HG03097 (cell line): ENCODE measurements around the gene CDCA4.

ENCODE experiments used
- ATAC-seq: cut with Tn5 transposase; IDR thresholded peaks from one replicate; pipeline ENCODE4 v1.9.1; 2021; ENCODE audit not compliant: unreplicated experiment, low FRiP score

CDCA4 gene

DNA sequence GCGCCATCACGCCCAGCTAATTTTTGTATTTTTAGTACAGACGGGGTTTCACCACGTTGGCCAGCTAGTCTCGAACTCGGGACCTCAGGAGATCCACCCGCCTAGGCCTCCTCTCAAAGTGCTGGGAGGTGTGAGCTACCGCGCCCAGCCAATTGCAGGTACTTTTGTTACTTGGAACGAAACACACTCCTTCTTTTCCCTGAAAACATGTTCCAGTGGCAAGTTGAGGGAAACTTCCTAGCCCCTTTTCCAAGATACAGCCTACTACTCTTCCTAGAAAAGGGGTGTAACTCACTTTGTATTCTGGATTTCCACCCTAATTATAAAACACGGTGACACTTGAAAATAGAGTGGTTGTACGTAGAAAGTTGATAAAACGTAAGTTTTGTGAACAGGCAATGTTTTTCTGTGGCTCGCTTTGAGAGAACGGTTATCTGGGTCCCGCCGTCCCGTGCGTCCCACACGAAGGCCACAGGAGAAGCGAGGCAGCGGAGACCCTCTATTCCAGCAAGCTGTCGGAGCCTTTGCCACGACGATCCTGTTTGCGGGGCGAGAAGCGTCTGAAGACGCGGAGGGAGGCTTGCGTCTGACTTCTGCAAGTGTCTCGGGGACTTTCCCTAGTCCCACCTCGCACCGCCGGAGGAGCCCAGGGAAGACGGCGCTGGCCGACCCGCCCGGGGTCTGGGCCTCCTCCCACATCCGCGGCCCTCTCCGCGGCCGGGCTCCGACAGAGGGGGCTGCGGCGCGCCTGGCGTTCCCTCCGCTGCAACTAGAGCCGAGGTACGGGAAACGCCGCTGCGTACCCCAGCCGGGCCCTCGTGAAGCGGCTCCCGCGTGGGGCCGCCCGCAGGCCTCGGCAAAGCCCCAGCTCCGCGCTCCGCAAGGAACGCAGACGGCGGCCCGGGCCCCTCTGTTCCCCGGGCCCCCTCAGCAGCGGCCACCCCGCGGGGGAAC is 745 bp downstream of the CDCA4 start:
- ATAC-seq, result peak; percentile 10

DNA sequence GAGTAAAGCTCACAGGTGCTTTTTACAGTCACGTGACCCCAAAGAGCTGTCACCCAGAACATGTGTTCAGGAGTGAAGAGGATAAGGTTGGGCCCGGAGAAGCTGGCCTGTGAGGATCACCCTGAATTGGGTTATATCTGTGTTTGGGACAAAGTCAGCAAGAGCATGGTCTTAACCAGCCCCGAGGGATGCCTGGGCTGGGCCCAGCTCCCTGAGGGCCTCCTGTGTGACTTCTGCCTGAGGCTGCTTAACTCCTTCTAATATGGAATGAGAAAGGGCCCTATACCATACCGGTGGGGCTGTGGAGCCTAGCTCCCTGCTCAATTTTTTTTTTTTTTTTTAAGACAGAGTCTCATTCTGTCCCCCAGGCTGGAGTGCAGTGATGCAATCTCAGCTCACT is 2.5 kb downstream of the CDCA4 start:
- no peak for ATAC-seq

DNA sequence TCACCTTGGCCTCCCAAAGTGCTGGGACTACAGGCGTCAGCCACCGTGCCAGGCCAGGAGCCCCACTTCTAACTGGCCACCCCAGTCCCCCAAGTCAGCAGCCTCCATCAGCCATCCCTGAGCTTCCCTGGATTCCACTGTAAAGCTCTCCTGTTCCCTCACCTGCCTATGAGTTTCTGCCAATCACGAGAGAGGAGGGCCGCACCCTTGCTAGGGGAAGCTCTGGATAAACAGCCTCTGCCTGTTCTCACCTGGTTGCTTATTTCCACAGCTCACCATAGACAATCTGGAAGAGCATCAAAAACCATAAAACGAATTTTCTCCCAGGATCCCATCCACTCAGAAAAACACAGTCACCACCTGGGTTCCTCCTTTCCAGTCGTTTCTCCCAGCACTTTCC is 5.0 kb downstream of the CDCA4 start:
- no peak for ATAC-seq

DNA sequence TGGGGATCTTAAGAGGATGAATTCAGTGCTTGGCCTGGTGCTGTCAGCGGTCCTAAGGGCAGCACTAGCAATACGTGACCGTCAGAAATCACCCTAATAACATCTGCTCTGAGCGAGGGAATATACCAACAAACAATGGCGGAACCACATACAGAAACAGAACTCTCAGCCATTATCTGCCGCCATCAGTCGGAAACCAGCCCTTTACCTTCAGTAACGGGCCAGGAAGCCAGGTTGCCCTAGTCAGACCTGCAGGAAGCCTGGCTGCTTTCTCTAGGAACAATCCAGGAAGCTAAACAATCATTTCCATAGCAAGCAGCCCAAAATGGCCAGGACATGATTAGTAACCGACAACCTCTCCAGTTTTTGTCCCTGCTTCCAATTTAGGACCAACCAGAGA is 5.6 kb downstream of the CDCA4 start:
- ATAC-seq, result no peak

DNA sequence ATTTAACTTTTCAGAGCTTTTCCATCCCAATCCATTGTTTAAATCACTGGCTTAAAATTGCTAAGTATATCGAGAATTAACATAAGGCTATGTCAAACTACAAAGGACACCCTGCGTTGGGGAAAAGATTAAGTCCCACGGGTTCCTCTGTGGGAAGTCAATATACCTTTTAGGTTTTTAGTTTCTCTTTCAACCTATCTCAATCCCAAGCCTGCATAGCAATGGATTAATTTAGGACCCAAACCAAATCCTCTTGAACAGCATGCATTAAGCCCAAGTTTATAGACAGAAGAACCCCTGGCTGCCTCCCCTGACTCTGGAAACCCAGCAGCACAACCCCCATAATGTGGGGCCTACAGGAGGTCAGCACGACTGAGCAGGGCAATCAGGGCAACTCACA is 6.3 kb downstream of the CDCA4 start:
- no peak for ATAC-seq

DNA sequence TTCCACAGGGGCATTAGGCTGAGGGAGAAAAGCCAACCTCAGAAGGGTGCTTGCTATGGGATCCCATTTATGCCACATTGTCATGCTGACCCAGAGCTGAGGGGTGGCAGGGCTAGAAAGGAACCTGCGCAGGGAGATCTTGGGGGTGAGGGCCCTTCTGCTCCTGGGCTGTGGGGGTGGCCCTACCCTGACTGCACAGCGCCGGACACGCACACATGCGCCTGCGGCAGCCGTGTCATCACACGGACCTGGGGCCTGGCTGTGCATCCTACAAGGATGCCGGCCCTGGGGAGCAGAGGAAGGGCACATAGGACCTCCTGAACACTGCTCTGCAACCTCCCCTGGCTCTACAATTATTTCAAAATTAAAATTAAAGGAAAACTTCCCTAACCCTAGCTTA is 6.9 kb downstream of the CDCA4 start:
- no peak for ATAC-seq

DNA sequence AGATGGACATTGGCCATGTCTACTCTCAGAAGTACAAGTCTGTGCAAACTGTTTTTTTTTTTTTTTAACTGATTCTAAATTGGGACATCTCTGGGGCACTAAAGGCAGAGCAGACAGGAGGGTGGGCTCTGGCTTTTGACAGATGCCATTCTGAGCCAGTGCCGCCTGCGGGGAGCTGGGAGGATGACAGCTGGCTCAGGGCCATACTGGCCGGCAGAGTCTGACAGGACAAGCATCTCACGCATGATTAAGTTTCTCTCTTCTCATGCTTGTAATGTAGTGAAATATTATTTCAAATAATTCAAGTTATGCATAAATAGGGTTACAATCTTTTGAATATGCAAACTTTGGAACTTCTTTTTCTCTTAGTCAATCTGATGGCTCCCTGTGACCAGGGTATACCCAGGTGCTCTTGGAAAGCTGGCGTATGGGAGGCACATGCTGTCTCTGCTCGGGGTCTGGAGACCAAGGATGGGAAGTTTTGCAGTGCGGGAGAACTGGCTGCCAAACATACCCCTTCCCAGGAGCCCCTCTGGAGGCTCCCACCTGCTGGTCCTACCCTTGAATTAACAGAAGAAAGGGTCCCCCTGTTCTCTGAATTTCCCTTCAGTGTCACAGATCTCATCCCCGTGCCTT is 7.6 kb downstream of the CDCA4 start:
- no peak for ATAC-seq

DNA sequence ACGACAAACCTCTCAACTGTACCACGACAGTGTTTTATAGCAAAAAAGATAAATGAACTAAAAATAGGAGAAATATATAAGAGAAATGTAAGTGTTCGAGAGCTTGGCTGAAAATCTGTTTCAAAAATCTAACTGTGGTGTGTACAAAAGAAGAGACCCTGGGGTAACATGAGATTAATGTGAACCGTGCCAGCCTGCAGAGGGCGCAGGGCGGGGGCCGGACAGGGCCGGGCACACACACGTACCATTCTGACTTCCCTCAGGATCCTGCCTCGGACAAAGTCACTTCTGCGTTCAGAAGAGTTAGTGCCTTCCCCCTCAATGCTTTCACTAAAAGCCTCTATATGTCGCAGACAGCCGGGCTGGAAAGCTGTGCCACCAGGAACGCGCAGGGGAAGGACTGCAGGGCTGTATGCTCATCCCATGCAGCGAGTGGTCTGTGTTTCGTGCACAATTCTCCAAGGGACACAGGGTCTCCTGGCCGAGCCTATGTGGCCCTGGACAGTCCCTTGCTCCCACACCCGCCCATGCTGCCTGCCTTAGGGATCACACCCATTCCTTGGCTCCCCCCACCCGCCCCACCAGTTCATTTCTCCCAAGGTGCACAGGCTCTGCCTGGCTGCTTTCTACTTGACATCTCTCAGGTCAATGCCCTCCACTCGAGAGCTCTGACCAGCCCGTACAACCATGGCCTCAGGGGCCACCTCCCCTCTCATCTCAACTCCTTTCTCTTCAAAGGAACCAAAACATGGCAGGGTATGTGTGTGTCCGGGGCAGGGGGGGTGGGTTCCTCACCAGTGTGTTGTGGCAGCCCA is 8.5 kb downstream of the CDCA4 start:
- no peak for ATAC-seq

DNA sequence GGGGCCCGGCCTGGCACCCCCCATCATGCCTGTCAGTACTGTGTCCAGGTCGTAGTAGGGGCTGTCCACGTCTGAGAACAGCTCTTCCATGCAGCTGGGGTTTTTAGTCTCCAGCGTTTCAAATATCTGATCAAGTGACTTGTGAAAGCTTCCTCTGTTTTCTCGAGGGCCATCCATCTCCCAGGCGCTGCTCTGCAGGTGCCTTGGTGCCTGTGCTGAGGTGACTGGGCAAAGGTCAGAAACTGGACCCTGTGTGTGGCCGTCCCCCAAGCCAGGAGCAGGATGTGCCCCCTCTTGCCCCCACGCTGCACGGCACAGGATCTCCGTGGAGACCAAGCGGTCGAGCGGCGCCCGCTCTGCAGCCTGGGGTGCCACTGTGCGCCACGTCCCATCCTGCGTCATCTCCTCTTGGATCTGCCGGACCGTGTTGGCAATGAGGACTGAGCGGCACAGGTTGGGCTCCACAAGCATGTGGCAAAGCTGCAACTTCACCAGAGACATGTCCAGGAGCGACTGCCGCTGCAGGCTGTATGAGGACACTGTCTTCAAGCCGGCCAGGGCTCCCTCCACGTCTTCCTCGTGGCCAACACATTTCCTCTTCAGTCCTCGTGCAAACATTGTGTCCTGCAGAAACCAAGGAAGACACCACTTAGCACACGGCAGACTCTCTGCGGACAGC is 9.4 kb downstream of the CDCA4 start:
- no peak for ATAC-seq

DNA sequence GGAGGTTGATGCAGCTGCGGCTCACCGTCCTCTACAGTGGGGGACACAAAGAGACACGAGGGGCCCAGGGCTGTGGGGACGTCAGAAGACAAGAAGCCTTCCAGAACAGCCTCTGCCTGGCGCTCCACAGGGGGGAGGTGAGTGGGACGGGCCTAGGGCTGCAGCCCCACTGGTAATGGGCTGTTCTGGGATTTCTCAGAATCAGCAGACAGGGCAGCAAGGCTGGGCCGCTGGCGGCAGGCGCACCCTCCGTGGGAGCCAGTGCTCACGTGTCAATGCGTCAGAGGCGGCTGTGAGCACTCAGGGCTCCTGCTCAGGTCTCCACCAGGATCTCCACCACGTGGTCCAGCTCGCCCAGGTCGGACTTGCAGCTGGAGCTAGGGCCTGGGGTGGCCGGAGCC is 10.0 kb downstream of the CDCA4 start:
- ATAC-seq, result no peak

DNA sequence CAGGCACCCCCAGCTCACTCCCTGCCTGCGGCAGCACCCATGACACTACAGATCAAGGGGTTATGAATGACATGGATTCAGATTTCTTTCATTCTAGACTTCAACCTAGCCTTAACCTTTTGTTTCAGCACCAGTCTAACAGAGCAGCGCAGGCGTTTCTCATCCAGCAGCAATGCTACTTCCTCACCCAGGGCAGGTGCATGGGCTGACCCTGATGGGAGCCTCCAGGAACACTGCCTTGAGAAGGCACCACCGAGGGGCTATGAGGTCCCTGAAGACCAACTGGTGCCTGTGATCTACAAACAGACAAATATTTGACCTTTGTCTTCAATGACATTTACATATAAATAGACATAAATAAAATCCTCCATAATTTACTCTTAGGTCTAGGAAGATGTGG is 10.8 kb downstream of the CDCA4 start:
- no peak for ATAC-seq

DNA sequence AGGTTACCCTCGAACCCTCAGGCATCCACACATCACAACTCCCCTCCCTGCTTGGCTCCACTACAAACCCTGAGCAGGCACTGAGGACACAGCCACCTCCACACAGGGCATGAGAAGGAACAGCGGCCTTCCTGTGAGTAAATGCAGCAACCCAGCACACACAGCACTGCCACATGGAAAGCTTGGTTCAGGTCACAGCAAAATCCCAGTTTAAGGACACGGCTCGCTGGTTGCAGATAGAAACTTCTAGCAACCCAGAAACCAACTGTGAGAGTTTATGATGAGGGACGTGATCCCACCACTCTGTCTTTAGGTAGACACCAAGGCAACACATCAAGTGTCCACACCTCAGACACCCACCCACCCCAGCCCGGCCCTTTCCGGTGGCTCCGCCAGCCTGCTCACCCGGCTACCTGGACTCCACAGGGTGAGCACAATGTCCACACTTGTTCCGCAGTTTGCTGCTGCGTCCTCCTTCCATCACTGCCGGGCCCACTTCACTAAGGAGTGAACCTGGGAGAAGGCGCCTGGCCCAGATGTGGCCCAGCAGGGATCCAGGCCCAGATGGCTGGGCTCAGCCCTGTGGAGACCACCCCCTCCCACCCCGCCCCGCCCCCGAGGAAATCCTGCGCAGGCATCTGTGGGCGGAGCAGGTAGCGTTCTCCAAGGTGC is 13.2 kb downstream of the CDCA4 start:
- no peak for ATAC-seq

DNA sequence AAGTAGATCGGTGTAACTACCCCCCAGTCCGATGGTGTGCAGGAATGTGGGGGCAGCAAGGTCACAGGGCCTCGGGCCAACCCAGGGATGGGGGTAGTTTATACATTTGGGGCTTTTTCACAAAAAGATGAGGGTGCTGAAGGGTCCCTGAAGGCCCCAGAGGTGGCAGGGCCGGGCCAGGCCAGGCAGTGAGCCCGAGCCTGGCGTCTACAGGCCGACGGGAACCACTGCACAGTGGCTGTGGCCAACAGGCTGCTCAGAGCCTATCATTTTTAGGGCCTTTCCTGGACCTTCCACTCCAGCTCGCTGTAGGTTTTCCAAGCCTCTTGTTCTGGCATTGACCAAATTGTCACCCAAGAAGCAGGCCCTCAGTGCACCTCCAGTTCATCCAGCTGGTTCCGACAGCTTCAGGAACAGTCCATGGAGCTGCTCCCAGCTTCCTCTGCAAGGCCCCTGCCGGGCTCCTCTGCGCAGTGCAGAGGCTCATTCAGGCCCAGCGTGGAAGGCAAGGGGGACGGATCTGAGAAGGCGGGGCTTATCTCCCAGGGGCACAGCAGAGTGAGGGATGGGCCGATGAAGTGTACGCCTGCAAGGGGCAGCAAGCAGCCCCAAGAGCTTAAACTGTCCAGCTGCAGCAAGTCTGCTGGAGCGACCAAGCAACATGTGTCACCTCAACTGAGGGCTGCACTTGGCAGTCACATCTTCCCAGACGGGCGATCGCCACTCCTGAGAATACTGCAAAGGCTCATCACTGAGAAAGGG is 13.9 kb downstream of the CDCA4 start:
- no peak for ATAC-seq

DNA sequence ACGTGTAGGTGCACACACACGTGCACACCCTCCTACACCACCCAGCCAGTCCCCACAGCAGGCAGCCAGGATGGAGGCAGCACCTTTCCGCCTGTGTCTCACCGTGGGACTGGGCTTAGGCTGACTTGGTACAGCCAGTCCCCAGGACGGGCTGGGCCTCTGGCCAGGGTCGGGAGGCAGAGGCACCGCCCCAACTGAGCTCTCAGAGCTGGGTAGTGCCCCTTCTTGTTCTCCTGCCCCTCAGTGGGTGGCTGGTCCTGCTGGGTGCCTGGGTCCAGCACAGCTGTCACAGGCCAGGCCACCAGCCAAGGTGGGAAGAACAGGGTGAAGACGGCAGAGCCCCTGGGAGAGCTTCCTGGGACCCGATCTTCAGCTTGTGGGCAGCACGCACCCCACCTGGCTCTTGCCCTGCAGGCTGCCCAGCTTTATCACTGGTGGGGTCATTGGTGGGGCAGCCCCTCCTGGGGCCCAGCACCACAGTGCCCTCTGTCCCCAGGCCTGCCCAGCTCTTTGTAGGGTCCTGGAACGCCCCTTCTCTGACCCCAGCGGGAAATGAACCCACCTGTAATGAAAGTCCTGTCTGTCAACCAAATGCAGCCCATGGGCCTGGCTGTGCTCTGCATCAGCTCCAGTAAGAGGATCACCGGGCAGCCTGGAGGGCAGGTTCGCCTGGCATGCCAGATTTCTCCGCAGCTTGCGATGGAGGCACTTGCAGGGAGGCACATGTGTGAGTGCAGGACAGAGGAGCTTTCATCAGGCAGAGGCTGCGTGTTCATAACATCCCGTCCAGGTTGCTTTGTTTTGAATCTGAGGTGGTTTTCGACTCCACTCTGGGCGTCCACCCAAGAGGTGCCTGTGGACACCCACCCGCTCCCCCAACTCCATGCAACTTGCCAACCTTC is 14.7 kb downstream of the CDCA4 start:
- no peak for ATAC-seq

DNA sequence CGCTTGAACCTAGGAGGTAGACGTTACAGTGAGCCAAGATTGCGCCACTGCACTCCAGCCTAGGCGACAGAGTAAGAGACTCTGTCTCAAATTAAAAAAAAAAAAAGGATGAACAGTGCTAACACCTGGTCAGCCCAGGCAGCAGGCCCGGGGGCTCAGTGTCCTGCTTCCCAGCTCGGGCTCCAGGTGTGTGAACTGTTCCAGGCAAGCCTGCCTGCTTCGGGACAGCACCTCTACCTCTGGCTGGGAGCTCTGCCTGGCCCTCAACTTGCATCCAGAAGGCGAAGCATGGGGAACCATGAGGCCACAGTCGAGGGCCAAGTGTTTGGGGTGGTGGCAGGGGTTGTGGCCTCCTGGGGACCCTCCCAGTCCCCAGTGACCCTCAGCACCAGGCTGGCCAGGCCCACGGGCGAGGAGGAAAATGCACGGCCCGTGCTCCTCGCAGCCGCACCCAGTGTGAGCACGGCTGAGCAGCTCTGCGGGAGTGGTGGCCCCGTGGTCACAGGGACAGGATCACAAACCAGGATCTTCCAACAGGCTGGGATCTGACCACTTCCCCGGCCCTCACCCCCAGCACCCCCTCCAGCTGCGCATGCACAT is 15.5 kb downstream of the CDCA4 start:
- ATAC-seq, result no peak

DNA sequence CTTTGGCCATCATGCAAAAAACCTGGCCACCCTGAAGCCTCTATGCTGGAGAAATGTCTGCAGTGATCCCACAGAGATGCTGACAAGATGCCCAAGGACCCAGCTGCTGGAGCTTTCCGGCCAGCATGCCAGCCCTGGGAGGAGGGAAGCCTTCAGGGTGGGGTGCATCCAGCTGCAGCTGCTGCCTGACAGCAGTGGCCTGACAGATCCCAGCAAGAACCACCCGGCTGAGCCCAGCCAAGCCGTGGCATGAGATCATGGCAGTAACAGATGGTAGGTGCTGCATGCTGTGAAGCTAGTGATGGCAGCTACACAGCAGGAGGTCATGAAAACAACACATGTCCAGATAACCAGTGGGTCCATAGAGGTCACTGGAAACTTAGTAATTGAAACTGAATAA is 21.5 kb downstream of the CDCA4 start:
- no peak for ATAC-seq

DNA sequence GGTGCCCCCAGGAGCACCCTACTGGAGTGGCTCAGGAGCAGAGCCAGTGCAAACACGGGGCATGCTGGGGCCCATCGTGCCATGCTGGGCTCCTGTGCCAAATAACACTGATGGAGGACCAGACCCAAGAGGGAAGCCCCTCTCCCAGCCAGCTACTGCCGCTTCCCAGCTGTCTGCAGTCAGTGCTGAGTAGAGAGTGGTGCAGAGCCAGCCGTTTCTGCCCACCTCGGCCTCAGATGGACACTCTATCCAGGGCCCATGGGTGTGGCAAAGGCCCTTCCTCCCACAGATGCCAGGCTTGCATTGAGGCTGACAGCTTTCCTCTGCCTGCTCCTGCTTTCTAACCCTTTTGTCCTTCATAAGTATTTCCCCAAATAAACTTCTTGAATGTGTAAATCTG is 22.1 kb downstream of the CDCA4 start:
- no peak for ATAC-seq

DNA sequence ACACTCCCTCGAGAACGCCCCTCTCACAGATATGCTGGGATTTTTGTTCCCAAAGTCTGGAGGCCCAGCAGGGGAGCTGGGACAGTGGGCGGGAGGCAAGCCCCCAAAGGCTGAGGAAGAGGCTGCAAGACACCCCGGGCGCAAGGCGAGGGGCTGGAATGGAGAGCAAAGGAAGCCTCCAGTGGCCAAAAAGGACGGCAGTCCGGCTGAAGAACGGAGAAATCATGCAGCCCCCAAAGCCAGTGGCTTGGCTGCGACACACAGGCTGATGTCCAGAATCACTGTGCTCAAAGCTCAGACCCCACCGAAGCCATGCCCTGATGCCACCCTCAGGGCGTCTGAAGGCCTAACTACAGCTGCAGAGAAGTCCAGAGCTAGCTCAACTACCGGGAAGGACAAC is 24.4 kb downstream of the CDCA4 start:
- no peak for ATAC-seq
